GM23338 (cell line): ENCODE results near the gene L1CAM. TPM values are rescaled to one million over a fixed set of nuclear protein-coding genes. Genes with fewer than 3 reads are reported as not detected.

Experiments
- ATAC-seq: fragments of 200-7000 bp; cut with Tn5 transposase; 3 replicates; pipeline ENCODE4 v1.9.1; 2020
- DNase-seq: peaks from one replicate; pipeline ENCODE4 v3.0.0-alpha.2; 2015; ENCODE audit warnings: low spot score
- H2AFZ ChIP-seq: fragments of 200-600 bp; sonication (generic); 2 replicates; pipeline ENCODE4 v1.8.0; 2016; ENCODE audit warnings: antibody characterized with exemption, mild to moderate bottlenecking, moderate library complexity
- H3F3A ChIP-seq: fragments of 200-600 bp; sonication (generic); replicated peaks from 2 replicates; pipeline ENCODE4 v1.8.0; 2017; ENCODE audit warnings: antibody characterized with exemption, mixed run types, low read depth
- H3K27ac ChIP-seq: fragments of 200-600 bp; sonication (generic); 2 replicates; pipeline ENCODE4 v1.6.1; 2016; ENCODE audit warnings: low read depth
- H3K27me3 ChIP-seq: fragments of 200-600 bp; sonication (generic); 2 replicates; pipeline ENCODE4 v1.8.0; 2016; ENCODE audit warnings: mild to moderate bottlenecking, mixed run types, moderate library complexity; ENCODE audit not compliant: insufficient read depth
- H3K36me3 ChIP-seq: fragments of 200-600 bp; sonication (generic); 2 replicates; pipeline ENCODE4 v1.8.0; 2016; ENCODE audit warnings: mild to moderate bottlenecking; ENCODE audit not compliant: insufficient read depth
- H3K4me1 ChIP-seq: fragments of 200-600 bp; sonication (generic); 2 replicates; pipeline ENCODE4 v1.8.0; 2016; ENCODE audit warnings: mild to moderate bottlenecking, moderate library complexity; ENCODE audit not compliant: insufficient read depth
- H3K4me2 ChIP-seq: fragments of 200-600 bp; sonication (generic); 2 replicates; pipeline ENCODE4 v1.7.1; 2017; ENCODE audit warnings: mixed run types
- H3K4me3 ChIP-seq: fragments of 200-600 bp; sonication (generic); 2 replicates; pipeline ENCODE4 v1.6.1; 2016; ENCODE audit warnings: mixed run types
- H3K79me2 ChIP-seq: fragments of 200-600 bp; sonication (generic); replicated peaks from 2 replicates; pipeline ENCODE4 v1.8.0; 2017; ENCODE audit warnings: mild to moderate bottlenecking; ENCODE audit not compliant: insufficient read depth
- H3K9me2 ChIP-seq: fragments of 200-600 bp; sonication (generic); 2 replicates; pipeline ENCODE4 v1.8.0; 2017; ENCODE audit not compliant: insufficient read depth
- H4K20me1 ChIP-seq: fragments of 200-600 bp; sonication (generic); replicated peaks from 2 replicates; pipeline ENCODE4 v1.8.0; 2017; ENCODE audit warnings: mild to moderate bottlenecking; ENCODE audit not compliant: insufficient read depth
- H3K27ac Mint-ChIP-seq: 2 replicates; pipeline ENCODE4 v1.8.0; 2020; ENCODE audit warnings: inconsistent platforms, mild to moderate bottlenecking, moderate library complexity, mixed read lengths
- H3K27me3 Mint-ChIP-seq: 3 replicates; pipeline ENCODE4 v1.8.0; 2022; ENCODE audit warnings: low read depth, mild to moderate bottlenecking, moderate library complexity, mixed read lengths, inconsistent platforms; ENCODE audit not compliant: insufficient read depth, poor library complexity
- H3K36me3 Mint-ChIP-seq: 3 replicates; pipeline ENCODE4 v1.8.0; 2021; ENCODE audit warnings: low read depth, mild to moderate bottlenecking, inconsistent platforms, moderate library complexity, mixed read lengths
- H3K4me1 Mint-ChIP-seq: 3 replicates; pipeline ENCODE4 v1.8.0; 2020; ENCODE audit warnings: mild to moderate bottlenecking, inconsistent platforms, mixed read lengths
- H3K4me3 Mint-ChIP-seq: 3 replicates; pipeline ENCODE4 v1.8.0; 2021; ENCODE audit warnings: moderate library complexity, mild to moderate bottlenecking, inconsistent platforms, mixed read lengths
- H3K9me3 Mint-ChIP-seq: 3 replicates; pipeline ENCODE4 v1.8.0; 2020; ENCODE audit warnings: moderate library complexity, mild to moderate bottlenecking, inconsistent platforms, mixed read lengths
- ETS1 ChIP-seq: IDR thresholded peaks from 2 replicates; pipeline ENCODE4 v1.6.1; 2016; ENCODE audit warnings: antibody characterized with exemption
- EZH2 ChIP-seq: fragments of 200-600 bp; sonication (generic); IDR thresholded peaks from one replicate; pipeline ENCODE4 v1.8.0; 2017; ENCODE audit warnings: antibody characterized with exemption, mild to moderate bottlenecking, low read depth; ENCODE audit not compliant: unreplicated experiment
- JUNB ChIP-seq: IDR thresholded peaks from one replicate; pipeline ENCODE4 v1.6.1; 2016; ENCODE audit warnings: antibody characterized with exemption; ENCODE audit not compliant: unreplicated experiment
- NANOG ChIP-seq: IDR thresholded peaks from 2 replicates; pipeline ENCODE4 v1.6.1; 2016; ENCODE audit warnings: antibody characterized with exemption, borderline replicate concordance
- ZNF114 ChIP-seq: fragments of 250-450 bp; sonication (Bioruptor Pico); IDR thresholded peaks from 2 replicates; pipeline ENCODE4 v1.5.0; 2020; ENCODE audit warnings: mild to moderate bottlenecking, moderate library complexity
- polyA plus RNA-seq: library from polyadenylated mRNA; unstranded; fragments of >200 nt; fragmentation: Nextera tagmentation; extraction: Ambion mirVana; gene quantifications from 2 replicates; pipeline ENCODE4 v1.2.1, GENCODE V29; 2016
- total RNA-seq: library from RNA; depleted of rRNA; stranded (reverse); fragments of >200 nt; shearing (Covaris generic); gene quantifications from 2 replicates; pipeline ENCODE4 v1.2.3, GENCODE V29; 2014
- TF ChIP-seq, protein P1 (sequence below): fragments of 250-450 bp; sonication (Bioruptor Pico); IDR thresholded peaks from 2 replicates; pipeline ENCODE4 v1.5.0; 2020; ENCODE audit warnings: mild to moderate bottlenecking, moderate library complexity

The L1CAM gene
- total and polyA plus RNA-seq, 2 experiments from 2014 or later = 7.4 to 29.2 TPM

- TF ChIP-seq, protein P1, sequence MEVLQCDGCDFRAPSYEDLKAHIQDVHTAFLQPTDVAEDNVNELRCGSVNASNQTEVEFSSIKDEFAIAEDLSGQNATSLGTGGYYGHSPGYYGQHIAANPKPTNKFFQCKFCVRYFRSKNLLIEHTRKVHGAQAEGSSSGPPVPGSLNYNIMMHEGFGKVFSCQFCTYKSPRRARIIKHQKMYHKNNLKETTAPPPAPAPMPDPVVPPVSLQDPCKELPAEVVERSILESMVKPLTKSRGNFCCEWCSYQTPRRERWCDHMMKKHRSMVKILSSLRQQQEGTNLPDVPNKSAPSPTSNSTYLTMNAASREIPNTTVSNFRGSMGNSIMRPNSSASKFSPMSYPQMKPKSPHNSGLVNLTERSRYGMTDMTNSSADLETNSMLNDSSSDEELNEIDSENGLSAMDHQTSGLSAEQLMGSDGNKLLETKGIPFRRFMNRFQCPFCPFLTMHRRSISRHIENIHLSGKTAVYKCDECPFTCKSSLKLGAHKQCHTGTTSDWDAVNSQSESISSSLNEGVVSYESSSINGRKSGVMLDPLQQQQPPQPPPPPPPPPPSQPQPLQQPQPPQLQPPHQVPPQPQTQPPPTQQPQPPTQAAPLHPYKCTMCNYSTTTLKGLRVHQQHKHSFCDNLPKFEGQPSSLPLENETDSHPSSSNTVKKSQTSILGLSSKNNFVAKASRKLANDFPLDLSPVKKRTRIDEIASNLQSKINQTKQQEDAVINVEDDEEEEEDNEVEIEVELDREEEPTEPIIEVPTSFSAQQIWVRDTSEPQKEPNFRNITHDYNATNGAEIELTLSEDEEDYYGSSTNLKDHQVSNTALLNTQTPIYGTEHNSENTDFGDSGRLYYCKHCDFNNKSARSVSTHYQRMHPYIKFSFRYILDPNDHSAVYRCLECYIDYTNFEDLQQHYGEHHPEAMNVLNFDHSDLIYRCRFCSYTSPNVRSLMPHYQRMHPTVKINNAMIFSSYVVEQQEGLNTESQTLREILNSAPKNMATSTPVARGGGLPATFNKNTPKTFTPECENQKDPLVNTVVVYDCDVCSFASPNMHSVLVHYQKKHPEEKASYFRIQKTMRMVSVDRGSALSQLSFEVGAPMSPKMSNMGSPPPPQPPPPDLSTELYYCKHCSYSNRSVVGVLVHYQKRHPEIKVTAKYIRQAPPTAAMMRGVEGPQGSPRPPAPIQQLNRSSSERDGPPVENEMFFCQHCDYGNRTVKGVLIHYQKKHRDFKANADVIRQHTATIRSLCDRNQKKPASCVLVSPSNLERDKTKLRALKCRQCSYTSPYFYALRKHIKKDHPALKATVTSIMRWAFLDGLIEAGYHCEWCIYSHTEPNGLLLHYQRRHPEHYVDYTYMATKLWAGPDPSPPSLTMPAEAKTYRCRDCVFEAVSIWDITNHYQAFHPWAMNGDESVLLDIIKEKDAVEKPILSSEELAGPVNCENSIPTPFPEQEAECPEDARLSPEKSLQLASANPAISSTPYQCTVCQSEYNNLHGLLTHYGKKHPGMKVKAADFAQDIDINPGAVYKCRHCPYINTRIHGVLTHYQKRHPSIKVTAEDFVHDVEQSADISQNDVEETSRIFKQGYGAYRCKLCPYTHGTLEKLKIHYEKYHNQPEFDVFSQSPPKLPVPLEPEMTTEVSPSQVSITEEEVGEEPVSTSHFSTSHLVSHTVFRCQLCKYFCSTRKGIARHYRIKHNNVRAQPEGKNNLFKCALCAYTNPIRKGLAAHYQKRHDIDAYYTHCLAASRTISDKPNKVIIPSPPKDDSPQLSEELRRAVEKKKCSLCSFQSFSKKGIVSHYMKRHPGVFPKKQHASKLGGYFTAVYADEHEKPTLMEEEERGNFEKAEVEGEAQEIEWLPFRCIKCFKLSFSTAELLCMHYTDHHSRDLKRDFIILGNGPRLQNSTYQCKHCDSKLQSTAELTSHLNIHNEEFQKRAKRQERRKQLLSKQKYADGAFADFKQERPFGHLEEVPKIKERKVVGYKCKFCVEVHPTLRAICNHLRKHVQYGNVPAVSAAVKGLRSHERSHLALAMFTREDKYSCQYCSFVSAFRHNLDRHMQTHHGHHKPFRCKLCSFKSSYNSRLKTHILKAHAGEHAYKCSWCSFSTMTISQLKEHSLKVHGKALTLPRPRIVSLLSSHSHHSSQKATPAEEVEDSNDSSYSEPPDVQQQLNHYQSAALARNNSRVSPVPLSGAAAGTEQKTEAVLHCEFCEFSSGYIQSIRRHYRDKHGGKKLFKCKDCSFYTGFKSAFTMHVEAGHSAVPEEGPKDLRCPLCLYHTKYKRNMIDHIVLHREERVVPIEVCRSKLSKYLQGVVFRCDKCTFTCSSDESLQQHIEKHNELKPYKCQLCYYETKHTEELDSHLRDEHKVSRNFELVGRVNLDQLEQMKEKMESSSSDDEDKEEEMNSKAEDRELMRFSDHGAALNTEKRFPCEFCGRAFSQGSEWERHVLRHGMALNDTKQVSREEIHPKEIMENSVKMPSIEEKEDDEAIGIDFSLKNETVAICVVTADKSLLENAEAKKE (CRISPR knock-in tag) = no peak
- TF ChIP-seq ZNF114 (CRISPR knock-in tag) (no peak), ETS1 (no peak), JUNB (no peak)
Measured at GRCh38 chrX:153930011-153930910, 44.3 kb upstream of the L1CAM start (continued).

GRCh38 chrX:153929576-153929975 lies 43.6 kb upstream of the L1CAM start:
- Mint-ChIP-seq H3K4me3 (no peak overlapping the region), H3K36me3 (peaks cover 24% of the 10 kb centered on the region), H3K27me3 (peaks cover 9% of the 10 kb centered on the region), H3K9me3 (no peaks in the 10 kb centered on the region; the same call in 2 of the 3 replicates), H3K4me1 (peaks cover 16% of the 10 kb centered on the region), H3K27ac (no peak overlapping the region)
- Histone ChIP-seq H3K4me1 (peaks cover 10% of the 10 kb centered on the region; the same call in 1 of the 2 replicates), H3K79me2 (peaks cover 12% of the 10 kb centered on the region), H3K4me2 (no peak overlapping the region; the same call in 1 of the 2 replicates), H3K27ac (no peak overlapping the region), H3K36me3 (no peaks in the 10 kb centered on the region), H2AFZ (no peak overlapping the region), H3K9me2 (no peaks in the 10 kb centered on the region), H4K20me1 (no peaks in the 10 kb centered on the region; the same call in 1 of the 2 replicates), H3K4me3 (no peak overlapping the region), H3F3A (0 out of 2 replicates have a peak, but pooled peaks cover 5% of the 10 kb centered on the region), H3K27me3 (no peaks in the 10 kb centered on the region)
- ATAC-seq (no peak), DNase-seq (no peak)
- no peak for TF ChIP-seq ZNF114 (CRISPR knock-in tag)
- TF ChIP-seq, protein P1 (CRISPR knock-in tag) = no peak
- no peak for TF ChIP-seq NANOG
- no peak for TF ChIP-seq EZH2
